GM21526 (cell line): ENCODE measurements around the gene RELN.

Experiments
- ATAC-seq: cut with Tn5 transposase; IDR thresholded peaks from one replicate; pipeline ENCODE4 v1.9.1; 2021; ENCODE audit warnings: moderate library complexity; ENCODE audit not compliant: unreplicated experiment, low FRiP score

RELN gene

GRCh38 chr7:103445228-103446048 is 544.0 kb downstream of the RELN start:
- ATAC-seq, result no peak

- no peak for ATAC-seq
These were observed 549.8 kb downstream of the RELN start for GRCh38 chr7:103439661-103440060.

GRCh38 chr7:103437623-103438022 is 551.8 kb downstream of the RELN start:
- no peak for ATAC-seq

- ATAC-seq, result no peak
These were observed 556.7 kb downstream of the RELN start for GRCh38 chr7:103432712-103433111.

GRCh38 chr7:103425177-103425576 is 564.3 kb downstream of the RELN start:
- ATAC-seq, result no peak

- no peak for ATAC-seq
These were observed 565.8 kb downstream of the RELN start for GRCh38 chr7:103423467-103424179.
